IPS DF 6.9 (cell line): ENCODE results near the gene CPXM2.
A peak's percentile ranks its signal among the peaks of the same experiment; 100 is the strongest.

ENCODE experiments used
- DNase-seq: peaks from one replicate; pipeline ENCODE4 v3.0.0-alpha.2; 2013; ENCODE audit warnings: low read depth, low spot score
- H3K27ac ChIP-seq: one replicate; pipeline ENCODE4 v1.5.1; 2013; ENCODE audit warnings: low read length, control low read depth
- H3K27me3 ChIP-seq: 2 replicates; pipeline ENCODE4 v1.6.1; 2013; ENCODE audit warnings: mild to moderate bottlenecking, low read length; ENCODE audit not compliant: control insufficient read depth, insufficient read depth
- H3K36me3 ChIP-seq: 2 replicates; pipeline ENCODE4 v1.6.1; 2013; ENCODE audit warnings: low read length; ENCODE audit not compliant: control insufficient read depth, insufficient read depth
- H3K4me1 ChIP-seq: 2 replicates; pipeline ENCODE4 v1.6.1; 2013; ENCODE audit warnings: low read length; ENCODE audit not compliant: control insufficient read depth, insufficient read depth
- H3K4me3 ChIP-seq: 2 replicates; pipeline ENCODE4 v1.5.1; 2013; ENCODE audit warnings: mild to moderate bottlenecking, low read length
- H3K9me3 ChIP-seq: 2 replicates; pipeline ENCODE4 v1.6.1; 2013; ENCODE audit warnings: low read length, inconsistent platforms; ENCODE audit not compliant: control insufficient read depth, insufficient read depth
- WGBS: extraction: QIAGEN DNeasy Blood & Tissue Kit; methylation state at CpG from one replicate; pipeline ENCODE4 v1.1.7; 2013; ENCODE audit warnings: mixed read lengths, missing lambda C conversion rate; ENCODE audit not compliant: insufficient read length, insufficient coverage; 5-methylcytosine and 5-hydroxymethylcytosine counted together

Gene CPXM2

DNA sequence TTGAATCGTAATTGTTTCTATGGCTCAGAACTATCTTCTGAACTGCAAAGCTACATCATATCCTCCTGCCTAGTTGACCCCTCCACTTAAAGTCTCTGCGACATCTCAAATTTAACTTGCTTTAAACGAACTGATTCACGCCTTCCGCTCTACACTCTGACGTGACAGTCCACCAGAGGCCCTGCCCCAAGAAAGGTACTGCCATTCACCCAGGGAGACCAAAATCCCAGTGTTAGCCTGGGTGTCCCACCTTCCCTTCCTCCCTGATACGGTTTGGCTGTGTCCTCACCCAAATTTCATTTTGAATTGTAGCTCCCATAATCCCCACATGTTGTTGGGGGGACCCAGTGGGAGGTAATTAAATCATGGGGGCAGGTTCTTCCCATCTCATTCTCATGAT, 90.8 kb downstream of the CPXM2 start:
- Histone ChIP-seq H3K27me3 (no peaks in the 10 kb centered on the region), H3K27ac (no peak overlapping the region), H3K4me1 (no peaks in the 10 kb centered on the region; the same call in 1 of the 2 replicates), H3K4me3 (no peak overlapping the region), H3K36me3 (no peaks in the 10 kb centered on the region), H3K9me3 (no peaks in the 10 kb centered on the region)
- DNase-seq: no peak
- no CpG with 5 or more reads among the region's 7 CpGs for WGBS

DNA sequence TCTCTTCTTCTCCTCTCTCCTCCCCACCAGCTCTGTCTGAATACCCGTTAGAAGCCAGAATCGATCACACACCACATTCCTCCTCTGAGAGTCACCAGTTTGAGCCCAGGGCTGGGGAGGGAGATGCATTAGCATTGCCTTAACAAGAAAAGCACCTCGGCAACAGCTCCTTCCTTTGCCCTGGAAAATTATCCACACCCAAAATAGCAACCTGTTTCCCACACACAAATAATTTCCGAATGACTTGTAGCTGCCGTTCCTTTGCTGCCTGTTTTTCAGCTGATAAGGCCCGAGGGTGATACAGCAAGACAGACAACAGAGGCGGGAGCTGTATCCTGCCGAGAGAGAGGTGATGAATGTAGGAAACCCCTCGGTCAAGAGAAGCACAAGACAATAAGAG, 91.3 kb downstream of the CPXM2 start:
- H3K4me3 ChIP-seq: no peak overlapping the region
- H3K4me1 ChIP-seq: no peaks in the 10 kb centered on the region; the same call in 1 of the 2 replicates
- no peak for DNase-seq
- no peaks in the 10 kb centered on the region for H3K9me3 ChIP-seq
- H3K36me3 ChIP-seq: no peaks in the 10 kb centered on the region
- WGBS: no CpG with 5 or more reads among the region's 9 CpGs
- no peaks in the 10 kb centered on the region for H3K27me3 ChIP-seq
- no peak overlapping the region for H3K27ac ChIP-seq

DNA sequence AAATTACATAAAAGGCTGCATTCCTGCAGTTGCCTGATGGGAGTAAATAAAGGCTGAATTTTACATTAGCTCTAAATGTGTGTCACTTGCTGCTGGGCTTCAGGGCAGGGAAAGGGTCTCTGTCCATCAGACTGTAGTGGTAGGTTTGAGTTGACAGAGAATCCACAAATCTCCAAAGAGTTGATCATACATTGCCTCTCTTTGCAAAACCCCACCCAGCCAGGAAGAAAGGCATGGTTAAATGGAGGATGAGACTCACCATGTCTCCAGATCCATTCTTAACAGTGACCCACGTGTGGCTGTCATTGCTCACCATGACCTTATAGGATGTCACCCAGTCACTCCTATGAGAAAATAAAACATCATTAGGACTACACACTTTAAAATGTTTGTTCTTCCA, 92.8 kb downstream of the CPXM2 start:
- Histone ChIP-seq H3K27me3 (no peaks in the 10 kb centered on the region), H3K4me3 (no peak overlapping the region), H3K36me3 (no peaks in the 10 kb centered on the region), H3K27ac (no peak overlapping the region), H3K9me3 (no peaks in the 10 kb centered on the region), H3K4me1 (no peaks in the 10 kb centered on the region; the same call in 1 of the 2 replicates)
- no CpG with 5 or more reads among the region's 1 CpG for WGBS
- no peak for DNase-seq

DNA sequence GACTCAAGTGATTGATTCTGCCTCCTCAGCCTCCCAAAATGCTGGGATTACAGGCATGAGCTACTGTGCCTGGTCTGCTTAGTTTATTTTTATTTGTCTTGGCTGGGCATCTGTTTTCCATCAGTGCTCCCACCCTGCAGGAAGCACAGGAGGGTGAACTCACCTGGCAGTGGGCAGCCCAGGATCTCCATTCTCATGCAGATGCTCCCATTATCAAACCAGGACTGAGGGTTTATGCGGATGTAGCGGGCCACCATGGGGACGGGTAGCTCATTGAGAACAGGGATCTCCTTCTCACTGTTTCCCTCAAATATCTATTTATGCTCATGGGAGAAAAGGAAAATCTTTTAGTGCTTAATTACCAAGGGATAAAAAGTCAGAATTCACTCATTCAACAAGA, 93.8 kb downstream of the CPXM2 start:
- no peak overlapping the region for H3K4me3 ChIP-seq
- peak; percentile 35 for DNase-seq
- WGBS: no CpG with 5 or more reads among the region's 3 CpGs

DNA sequence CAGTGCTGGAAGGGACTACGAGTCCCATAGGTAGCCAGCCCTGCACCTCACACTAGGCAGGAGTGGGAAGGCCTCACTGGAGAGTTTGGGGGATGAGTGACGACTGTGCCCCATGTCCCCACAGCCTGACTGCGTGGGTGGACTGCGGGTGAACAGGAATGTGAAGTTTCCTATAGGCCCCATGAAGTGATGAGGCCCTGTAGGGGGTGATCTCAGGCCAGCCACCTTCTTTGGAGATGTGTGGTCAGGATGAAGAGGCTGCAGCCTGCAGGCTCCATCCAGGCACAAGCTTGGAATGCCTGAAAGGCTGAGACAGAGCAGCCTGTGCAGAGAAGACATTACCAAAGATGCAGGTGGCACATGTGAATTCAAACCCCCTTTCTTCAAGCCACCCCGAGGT, 94.9 kb downstream of the CPXM2 start:
- no peak overlapping the region for H3K4me3 ChIP-seq
- no CpG with 5 or more reads among the region's 5 CpGs for WGBS
- H3K27ac ChIP-seq: no peak overlapping the region
- H3K9me3 ChIP-seq: no peaks in the 10 kb centered on the region
- no peaks in the 10 kb centered on the region for H3K27me3 ChIP-seq
- no peak for DNase-seq
- no peaks in the 10 kb centered on the region for H3K36me3 ChIP-seq
- H3K4me1 ChIP-seq: no peaks in the 10 kb centered on the region; the same call in 1 of the 2 replicates

More for the DNA sequence above, 93.8 kb downstream of the CPXM2 start:
- H3K27me3 ChIP-seq: no peaks in the 10 kb centered on the region
- H3K36me3 ChIP-seq: no peaks in the 10 kb centered on the region
- no peaks in the 10 kb centered on the region; the same call in 1 of the 2 replicates for H3K4me1 ChIP-seq
- no peak overlapping the region for H3K27ac ChIP-seq
- H3K9me3 ChIP-seq: no peaks in the 10 kb centered on the region

DNA sequence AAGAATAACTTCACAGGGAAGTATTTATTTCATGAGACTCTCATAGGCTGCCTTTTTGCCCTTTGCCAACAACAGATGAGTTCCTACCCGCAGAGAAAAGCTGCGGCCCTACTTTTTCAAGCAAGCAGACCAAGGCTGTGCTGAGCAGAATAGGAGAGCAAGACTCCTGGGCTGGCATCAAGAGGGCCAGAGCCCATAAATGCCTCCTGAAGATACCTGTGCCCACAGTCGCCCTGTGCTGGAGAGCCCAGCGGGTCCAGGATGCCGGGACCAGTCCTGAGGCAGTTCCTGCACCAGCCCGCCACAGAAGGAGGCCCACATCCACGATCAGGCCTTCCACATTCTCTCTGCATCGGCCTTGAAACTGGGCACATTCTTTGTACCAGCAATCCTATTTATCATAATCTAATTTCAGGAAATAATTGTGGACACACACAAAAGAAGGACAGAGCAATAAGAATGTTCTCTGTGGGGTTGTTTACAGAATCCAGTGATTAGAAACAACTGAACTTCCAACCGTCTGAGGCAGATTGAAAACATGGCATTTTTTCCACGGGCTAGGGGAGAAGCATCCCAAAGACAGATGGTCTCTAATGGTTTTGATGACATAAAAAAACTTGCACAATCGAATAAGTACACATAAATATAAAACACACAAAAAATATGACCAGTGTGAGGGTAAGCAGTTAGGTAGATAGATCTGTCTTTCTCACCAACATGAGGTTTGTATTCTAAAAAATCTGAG, 95.6 kb downstream of the CPXM2 start:
- Histone ChIP-seq H3K9me3 (no peaks in the 10 kb centered on the region), H3K36me3 (no peaks in the 10 kb centered on the region), H3K4me3 (no peak overlapping the region), H3K27ac (no peak overlapping the region), H3K27me3 (no peaks in the 10 kb centered on the region), H3K4me1 (no peaks in the 10 kb centered on the region; the same call in 1 of the 2 replicates)
- DNase-seq: no peak
- no CpG with 5 or more reads among the region's 11 CpGs for WGBS

DNA sequence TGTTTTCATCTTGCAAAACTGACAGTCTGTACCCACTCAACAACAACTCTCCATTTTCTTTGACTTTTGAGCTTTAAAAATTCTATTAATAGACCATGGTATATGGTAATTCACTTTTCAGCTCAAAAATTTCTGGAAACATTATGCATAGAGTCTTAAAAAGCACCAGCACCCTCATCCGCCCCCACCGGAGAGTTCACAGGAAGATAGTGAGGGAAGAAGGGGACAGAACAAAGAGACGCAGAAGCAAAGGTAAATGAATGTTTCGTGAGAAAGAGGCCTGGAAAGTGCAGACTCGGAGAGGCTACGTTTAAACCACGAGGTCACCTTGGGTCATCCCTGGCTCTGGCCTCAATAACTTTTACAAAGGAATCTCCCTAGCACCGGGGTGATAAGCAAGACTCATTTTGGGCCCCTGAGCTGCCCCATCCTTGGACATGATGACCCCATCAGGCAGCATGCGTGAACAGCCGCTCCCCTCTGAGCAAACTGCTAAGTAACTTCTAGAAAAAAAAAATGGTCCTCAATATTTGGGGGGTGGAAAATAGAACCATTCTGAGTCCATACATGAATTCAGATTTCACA, 96.3 kb downstream of the CPXM2 start:
- no peaks in the 10 kb centered on the region for H3K27me3 ChIP-seq
- no peaks in the 10 kb centered on the region for H3K9me3 ChIP-seq
- H3K27ac ChIP-seq: no peak overlapping the region
- no peaks in the 10 kb centered on the region; the same call in 1 of the 2 replicates for H3K4me1 ChIP-seq
- DNase-seq: no peak
- H3K36me3 ChIP-seq: no peaks in the 10 kb centered on the region
- no CpG with 5 or more reads among the region's 10 CpGs for WGBS
- no peak overlapping the region for H3K4me3 ChIP-seq

DNA sequence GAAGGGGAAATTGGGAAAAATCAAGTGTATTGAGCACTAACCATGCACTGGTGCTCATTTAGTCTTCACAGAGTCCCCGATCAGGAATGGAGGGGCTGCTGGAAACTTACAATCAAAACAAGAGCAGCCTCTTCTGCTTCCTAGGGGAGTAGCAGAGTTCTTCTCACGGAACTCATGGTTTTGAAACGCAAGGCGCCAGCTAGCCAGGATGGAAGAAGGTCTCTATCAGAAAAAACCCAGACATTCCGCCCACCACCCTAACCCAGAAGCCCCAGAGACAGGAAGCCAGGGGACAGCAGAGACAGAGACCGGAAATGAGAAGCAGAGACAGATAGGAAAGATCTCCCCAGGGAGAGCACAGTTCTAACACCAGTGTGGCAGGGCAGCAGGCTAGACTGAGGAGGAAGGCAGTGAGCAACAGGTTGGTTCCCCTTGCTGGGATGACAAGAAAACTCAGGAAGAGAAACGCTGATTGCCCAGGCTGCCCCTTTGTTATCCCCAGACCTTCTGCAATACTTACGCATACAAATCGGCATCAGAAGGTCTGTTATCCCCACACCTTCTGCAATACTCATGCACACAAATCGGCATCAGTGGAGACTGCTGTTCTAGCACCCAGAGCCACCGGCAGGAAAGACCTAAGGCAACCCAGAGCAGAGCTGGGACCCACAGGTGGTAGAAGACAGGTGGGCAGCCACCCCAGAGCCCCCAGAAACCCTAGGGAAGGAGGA, 99.2 kb downstream of the CPXM2 start:
- no peak for DNase-seq
- no peak overlapping the region for H3K27ac ChIP-seq
- H3K4me1 ChIP-seq: no peaks in the 10 kb centered on the region; the same call in 1 of the 2 replicates
- no peak overlapping the region for H3K4me3 ChIP-seq
- H3K9me3 ChIP-seq: no peaks in the 10 kb centered on the region
- WGBS: no CpG with 5 or more reads among the region's 11 CpGs
- H3K36me3 ChIP-seq: no peaks in the 10 kb centered on the region
- H3K27me3 ChIP-seq: no peaks in the 10 kb centered on the region

DNA sequence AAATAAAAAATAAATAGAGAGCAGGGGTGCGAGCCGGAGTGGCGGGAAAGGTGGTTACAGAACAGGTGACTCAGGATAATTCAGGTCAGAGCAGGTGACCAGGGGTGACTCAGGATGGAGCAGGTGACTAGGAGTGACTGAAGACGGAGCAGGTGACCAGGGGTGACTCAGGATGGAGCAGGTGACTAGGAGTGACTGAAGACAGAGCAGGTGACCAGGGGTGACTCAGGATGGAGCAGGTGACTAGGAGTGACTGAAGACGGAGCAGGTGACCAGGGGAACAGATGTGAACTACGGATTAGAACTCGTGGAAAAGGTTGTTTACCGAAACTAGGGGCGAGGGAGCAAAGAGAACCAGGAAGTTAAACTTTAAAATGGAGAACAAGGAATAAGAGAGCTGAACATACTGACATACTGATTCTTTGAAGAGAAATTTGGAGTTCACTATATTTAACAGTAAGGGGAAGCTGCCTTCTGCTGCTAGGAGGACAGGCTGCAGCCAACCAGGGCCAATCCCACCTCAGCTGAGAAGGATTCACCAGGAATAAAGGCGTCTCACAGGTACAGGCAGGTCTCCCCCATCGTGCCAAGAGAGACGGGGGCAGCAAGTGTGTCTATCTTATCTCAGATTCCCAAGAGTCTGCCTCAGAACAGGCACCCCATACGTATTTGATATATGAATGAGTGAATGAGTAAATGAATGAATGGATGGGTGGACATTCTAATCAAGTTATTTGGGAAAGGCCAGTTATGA, 101.3 kb downstream of the CPXM2 start:
- DNase-seq: no peak
- H3K4me3 ChIP-seq: no peak overlapping the region
- H3K9me3 ChIP-seq: no peaks in the 10 kb centered on the region
- no peaks in the 10 kb centered on the region; the same call in 1 of the 2 replicates for H3K4me1 ChIP-seq
- H3K36me3 ChIP-seq: no peaks in the 10 kb centered on the region
- H3K27ac ChIP-seq: no peak overlapping the region
- WGBS: no CpG with 5 or more reads among the region's 13 CpGs
- H3K27me3 ChIP-seq: no peaks in the 10 kb centered on the region

DNA sequence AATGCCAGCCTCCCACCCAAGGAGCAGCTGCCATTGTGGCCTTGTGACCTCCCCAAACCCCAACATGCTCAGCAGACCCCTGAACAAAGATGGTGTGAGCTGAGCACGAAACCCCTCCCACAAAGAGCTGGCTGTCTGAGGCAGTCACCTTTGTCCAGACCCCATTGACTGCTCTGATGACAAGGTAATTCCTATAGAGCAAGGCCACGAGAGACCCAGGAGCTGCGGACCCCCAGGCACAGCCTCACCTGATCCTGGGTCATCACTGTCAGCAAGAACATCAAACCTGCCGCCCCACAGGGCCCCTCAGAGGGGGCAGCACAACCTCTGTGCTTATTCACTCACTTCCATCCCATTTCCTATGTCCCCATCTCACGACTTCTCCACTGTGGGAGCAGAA, 102.6 kb downstream of the CPXM2 start:
- H3K9me3 ChIP-seq: no peaks in the 10 kb centered on the region
- WGBS: no CpG with 5 or more reads among the region's 5 CpGs
- no peaks in the 10 kb centered on the region for H3K36me3 ChIP-seq
- H3K27me3 ChIP-seq: no peaks in the 10 kb centered on the region
- no peak for DNase-seq
- no peaks in the 10 kb centered on the region; the same call in 1 of the 2 replicates for H3K4me1 ChIP-seq
- H3K27ac ChIP-seq: no peak overlapping the region
- H3K4me3 ChIP-seq: no peak overlapping the region
